Activated T-cell treated with anti-CD3 and anti-CD28 coated beads, Interleukin-2, amount 50 U/mL, for 1 hour (primary cell): ENCODE measurements around the gene MRPL3.
"Not testable (repeated sequence)": the region's sequence is repeated elsewhere in the genome, so short reads cannot be mapped to it uniquely, and the experiment has no call there.

ENCODE experiments used
- DNase-seq: peaks from one replicate; pipeline ENCODE4 v3.0.0-alpha.2; 2020

MRPL3 gene

GRCh38 chr3:131491775-131492174, 11.0 kb downstream of the MRPL3 start:
- DNase-seq, result no peak

- no peak for DNase-seq
Observed at GRCh38 chr3:131491084-131491483, 11.7 kb downstream of the MRPL3 start.

- not testable (repeated sequence) for DNase-seq
Observed at GRCh38 chr3:131486545-131486944, 16.2 kb downstream of the MRPL3 start.

- DNase-seq, result no peak
Observed at GRCh38 chr3:131485119-131485518, 17.7 kb downstream of the MRPL3 start.

- DNase-seq, result no peak
Observed at GRCh38 chr3:131484496-131485111, 18.2 kb downstream of the MRPL3 start.

- DNase-seq, result no peak
Observed at GRCh38 chr3:131480116-131480515, 22.7 kb downstream of the MRPL3 start.

- no peak for DNase-seq
Observed at GRCh38 chr3:131477813-131478212, 25.0 kb downstream of the MRPL3 start.

- DNase-seq, result no peak
Observed at GRCh38 chr3:131474115-131474514, 28.7 kb downstream of the MRPL3 start.

GRCh38 chr3:131470377-131470776, 32.4 kb downstream of the MRPL3 start:
- no peak for DNase-seq

GRCh38 chr3:131458653-131459052, 44.1 kb downstream of the MRPL3 start:
- DNase-seq, result no peak

- DNase-seq, result no peak
Observed at GRCh38 chr3:131457220-131457619, 45.6 kb downstream of the MRPL3 start.

- DNase-seq, result no peak
Observed at GRCh38 chr3:131454501-131454900, 48.3 kb downstream of the MRPL3 start.

- no peak for DNase-seq
Observed at GRCh38 chr3:131453533-131453932, 49.2 kb downstream of the MRPL3 start.

GRCh38 chr3:131447349-131447748, 55.4 kb downstream of the MRPL3 start:
- DNase-seq, result no peak

GRCh38 chr3:131444180-131444579, 58.6 kb downstream of the MRPL3 start:
- no peak for DNase-seq

GRCh38 chr3:131439084-131439483, 63.7 kb downstream of the MRPL3 start:
- DNase-seq, result no peak

GRCh38 chr3:131435000-131435399, 67.8 kb downstream of the MRPL3 start:
- no peak for DNase-seq

GRCh38 chr3:131432441-131432840, 70.3 kb downstream of the MRPL3 start:
- DNase-seq, result no peak

GRCh38 chr3:131431754-131432153, 71.0 kb downstream of the MRPL3 start:
- no peak for DNase-seq

GRCh38 chr3:131427226-131427625, 75.5 kb downstream of the MRPL3 start:
- no peak for DNase-seq

GRCh38 chr3:131421957-131422498, 80.7 kb downstream of the MRPL3 start:
- DNase-seq, result no peak

- no peak for DNase-seq
Observed at GRCh38 chr3:131421301-131421700, 81.5 kb downstream of the MRPL3 start.

- DNase-seq, result no peak
Observed at GRCh38 chr3:131417751-131418150, 85.0 kb downstream of the MRPL3 start.
